ENCODE measurements around the gene VSTM2B. TPM values are rescaled to one million over a fixed set of nuclear protein-coding genes. Genes with fewer than 3 reads are reported as not detected.

VSTM2B gene
- polyA plus RNA-seq, 1 donor, result 0.18 TPM

DNA sequence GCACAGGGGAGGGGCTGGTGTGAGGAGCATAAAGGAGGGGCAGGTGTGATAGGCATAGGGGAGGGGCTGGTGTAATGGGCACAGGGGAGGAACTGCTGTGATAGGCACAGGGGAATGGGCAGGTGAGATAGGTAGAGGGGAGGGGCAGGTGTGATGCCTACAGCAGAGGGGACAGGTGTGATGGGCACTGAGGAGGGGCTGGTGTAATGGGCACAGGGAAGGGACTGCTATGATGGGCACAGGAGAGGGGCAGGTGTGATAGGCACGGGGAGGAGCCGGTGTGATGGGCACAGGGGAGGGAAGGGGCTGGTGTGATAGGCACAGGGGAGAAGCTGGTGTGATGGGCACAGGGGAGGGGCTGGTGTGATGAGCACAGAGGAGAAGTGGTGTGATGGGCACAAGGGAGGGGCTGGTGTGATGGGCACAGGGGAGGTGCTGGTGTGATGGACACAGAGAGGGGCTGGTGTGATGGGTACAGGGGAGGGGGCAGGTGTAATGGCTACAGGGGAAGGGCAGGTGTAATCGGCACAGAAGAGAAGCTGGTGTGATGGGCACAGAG is 40.8 kb downstream of the VSTM2B start:
- DNase-seq (ENCODE audit: low read depth), result no peak

GRCh38 chr19:29567366-29567915 is 41.6 kb downstream of the VSTM2B start:
- no peak for DNase-seq (ENCODE audit: low read depth)

GRCh38 chr19:29568036-29569025 is 42.5 kb downstream of the VSTM2B start:
- DNase-seq (ENCODE audit: low read depth), result no peak

DNA sequence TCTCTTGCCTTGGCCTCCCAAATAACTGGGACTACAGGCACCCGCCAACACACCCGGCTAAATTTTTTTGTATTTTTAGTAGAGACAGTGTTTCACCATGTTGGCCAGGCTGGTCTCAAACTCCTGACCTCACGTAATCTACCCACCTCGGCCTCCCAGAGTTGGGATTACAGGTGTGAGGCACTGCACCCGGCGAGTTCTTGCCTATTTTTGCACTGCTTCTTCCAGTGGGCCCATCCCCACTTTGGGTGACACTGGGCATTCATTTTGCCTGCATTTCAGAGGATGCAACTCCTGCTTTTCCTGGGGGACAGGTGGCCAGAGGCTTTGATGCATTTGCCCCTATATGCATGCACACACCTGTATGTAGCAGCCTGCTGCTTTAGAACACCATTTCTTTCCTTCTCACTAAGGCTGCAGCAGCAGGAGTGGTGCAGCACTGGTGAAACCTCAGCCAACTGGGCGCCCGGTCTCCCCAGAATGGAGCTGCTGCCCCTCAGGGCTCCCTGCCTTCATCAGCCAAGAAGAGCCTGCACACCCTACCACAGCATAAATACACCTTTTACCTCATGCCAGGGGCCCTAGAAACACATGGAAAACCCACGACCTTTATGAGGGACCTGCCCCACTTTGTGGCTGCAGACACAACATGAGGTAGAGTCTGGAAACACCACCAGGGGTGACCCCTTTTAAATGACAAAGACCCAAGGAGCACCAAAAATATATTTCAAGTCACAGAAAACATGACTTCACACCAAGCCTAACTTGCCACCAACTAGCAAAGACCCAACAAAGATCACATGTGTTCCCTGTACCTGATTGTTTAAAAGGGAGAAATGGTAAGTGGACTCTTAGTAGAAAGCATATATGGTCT is 43.5 kb downstream of the VSTM2B start:
- DNase-seq (ENCODE audit: low read depth), result no peak

GRCh38 chr19:29571181-29571580 is 45.4 kb downstream of the VSTM2B start:
- no peak for DNase-seq (ENCODE audit: low read depth)

DNA sequence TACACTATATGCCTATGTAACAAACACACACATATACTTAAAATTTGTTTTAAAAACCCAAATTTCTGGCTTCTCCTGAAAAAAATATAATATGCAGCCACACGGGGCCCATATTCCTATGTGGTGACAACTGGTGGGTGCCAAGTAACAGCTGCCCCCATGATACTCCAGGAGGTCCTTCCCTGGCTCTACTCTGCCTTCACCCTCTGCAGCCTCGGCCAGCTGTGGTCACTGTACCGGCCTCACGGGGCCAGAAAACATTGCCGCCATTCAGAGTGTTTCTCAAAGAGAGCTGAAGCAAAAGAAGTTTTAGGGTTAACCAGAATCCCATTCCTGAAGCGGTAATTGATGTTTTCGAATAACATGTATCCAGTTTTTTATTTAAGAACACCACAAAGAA is 47.7 kb downstream of the VSTM2B start:
- DNase-seq (ENCODE audit: low read depth), result no peak

DNA sequence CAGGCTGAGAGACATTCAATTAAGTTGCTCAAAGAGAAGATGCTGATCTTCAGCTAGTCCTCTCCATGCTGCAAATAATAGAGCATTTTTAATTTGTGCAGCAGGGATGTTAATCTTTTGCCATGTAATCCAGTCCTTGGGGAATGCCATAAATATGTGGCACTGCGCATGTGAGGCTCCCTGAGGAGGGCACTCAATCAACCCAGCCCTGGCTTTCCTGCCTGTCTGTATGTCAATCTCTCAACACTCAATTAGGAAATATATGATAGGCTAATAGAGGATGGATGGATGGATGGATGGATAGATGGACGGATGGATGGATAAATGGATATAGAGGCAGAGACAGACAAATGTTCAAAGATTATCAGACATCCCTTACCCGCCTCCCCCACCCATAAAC is 48.7 kb downstream of the VSTM2B start:
- DNase-seq (ENCODE audit: low read depth), result no peak

DNA sequence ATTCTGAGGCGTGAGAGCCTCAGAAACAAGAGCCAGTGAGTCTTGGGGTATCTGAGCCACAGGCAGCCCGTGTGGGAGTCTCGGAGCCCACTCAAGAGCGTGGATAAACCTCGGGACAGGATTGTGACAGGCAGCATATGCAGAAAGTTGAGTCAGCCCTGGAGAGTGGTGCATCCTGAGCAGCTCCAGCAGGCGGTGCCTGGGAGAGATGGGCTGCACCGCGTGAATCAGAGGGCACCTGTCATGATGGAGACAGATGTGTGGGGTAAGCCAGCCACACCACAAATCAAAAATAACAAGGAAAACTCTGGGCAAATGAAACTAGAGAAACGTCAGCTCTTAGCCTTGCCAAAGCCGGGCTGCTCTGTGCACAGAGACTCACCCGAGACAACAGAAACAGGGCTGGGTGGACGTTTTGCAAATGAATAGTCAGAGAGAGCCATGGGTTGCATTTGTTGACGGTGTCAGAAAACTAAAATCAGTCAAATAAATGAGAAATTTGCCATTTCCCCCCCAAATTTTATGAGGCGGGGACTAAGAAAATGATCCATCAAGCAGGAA is 50.3 kb downstream of the VSTM2B start:
- no peak for DNase-seq (ENCODE audit: low read depth)

DNA sequence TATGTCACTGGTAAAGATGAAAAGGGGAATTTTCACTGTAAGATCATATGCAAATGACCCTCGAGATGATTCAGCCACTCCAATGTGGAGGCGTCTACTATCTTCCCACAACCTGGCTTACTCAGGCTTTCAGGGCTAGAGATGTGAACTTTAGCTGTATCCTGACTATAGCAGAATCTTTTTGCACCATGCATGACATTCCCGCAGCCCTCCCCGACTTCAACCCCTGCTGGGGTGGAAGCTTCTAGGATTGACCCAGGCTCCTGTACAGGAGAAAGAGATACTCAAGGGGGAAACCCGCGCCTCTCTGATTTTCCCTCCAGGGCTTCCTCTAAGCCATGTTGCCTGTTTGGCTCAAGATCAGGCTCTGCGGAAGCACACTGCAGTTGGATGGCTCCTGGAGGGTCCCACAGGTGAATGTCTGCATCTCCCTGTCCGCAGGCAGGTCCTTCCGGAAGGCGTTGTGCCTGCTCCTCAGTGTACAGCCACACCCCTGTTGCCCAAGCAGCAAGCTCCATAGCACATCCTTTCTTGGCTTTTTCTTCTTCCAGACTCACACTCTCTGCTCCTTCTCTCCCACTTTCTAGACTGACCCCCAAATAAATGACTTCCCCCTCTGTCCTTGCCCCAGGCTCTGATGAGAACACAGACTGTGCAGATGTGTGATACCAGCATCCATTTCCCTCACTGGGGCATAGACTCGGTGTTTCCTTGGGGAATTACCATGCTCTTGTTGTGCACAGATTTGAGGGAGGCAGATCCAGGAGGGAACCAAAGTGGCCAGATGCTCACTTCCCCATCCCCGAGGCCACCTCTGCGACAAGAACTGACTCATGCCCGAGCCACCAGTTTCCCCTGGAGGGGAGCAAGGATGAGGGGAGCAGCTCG is 51.2 kb downstream of the VSTM2B start:
- no peak for DNase-seq (ENCODE audit: low read depth)

DNA sequence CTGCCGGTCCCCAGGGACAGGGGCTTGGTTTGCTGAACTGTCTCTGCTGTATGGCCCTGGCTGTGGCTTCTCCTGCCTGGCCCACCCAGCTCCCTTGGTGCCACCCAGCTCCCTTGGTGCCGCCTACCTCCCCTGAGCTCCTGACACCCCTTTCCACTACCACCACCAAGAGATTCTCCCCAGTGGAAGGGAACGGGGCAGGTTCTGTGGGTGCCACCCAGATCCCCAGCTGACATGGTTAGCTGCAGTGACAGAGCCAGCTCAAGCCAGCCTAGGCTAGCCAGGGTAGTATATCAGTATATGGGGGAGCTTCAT is 51.8 kb downstream of the VSTM2B start:
- DNase-seq (ENCODE audit: low read depth), result no peak

DNA sequence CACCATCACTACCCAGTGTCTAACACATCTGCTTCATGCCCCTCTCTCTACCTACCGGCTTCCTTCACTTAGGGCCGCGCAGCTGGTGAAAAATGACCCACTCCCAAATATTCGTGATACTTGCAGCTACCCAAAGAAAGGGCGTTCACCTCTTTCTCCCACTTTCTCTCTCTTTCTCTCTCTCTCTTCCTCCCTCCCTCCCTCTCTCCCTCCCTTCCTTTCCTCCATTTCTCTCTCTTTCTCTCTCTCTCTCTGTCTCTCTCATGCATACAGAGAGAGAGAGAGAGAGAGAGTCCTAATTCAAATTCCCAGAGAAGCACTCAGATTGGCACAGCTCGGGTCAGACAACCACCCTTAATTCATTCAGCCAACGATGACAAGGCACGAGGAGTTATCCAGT is 52.6 kb downstream of the VSTM2B start:
- no peak for DNase-seq (ENCODE audit: low read depth)

DNA sequence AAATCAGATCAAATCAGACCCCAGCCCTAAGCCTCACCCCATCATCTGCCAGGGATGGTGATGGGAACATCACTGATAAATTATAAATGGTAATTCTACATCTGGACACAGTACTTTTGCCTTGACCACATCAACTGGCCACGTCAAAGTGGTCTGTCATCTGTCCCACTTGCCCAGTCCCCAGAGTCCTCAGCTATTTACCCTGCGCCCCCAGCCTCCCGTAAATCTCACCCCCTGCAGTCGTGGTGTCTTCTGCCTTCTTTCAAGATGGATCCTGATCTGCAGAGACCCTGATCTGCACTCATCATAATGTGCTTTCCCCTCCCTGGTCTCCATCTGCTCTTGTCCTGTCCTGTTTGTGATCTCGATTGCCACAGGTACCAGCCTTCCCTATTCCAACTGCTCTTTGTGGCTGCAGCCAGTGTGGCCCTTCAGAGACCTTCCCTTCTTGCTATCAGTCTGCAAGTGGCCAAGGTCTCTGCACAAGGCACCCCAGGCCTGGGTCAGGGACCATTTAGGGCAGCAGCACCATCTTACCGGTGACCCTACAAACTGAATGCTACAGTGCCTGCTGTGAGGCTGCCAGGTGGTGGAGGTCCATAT is 53.6 kb downstream of the VSTM2B start:
- DNase-seq (ENCODE audit: low read depth), result no peak

GRCh38 chr19:29581398-29581797 is 55.6 kb downstream of the VSTM2B start:
- no peak for DNase-seq (ENCODE audit: low read depth)

GRCh38 chr19:29583196-29583999 is 57.6 kb downstream of the VSTM2B start:
- DNase-seq (ENCODE audit: low read depth), result no peak

DNA sequence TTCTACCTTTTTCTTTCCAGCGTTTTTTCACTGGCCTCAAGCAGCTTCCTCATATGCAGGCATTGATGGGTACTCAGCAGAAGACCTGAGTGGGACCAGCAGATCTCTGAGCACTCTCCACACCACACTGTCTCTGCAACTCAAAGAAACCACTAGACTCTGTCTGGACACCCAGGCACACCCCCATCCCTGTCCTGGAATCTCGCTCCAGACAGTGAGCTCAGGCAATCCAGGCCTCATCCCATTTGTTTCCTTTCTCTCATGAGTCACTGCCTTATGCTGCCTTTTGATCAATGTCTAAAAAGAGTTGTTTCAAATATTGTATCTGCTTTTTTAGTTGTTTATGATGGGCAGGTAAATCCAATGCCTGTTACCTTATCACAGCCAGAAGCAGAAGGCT is 60.6 kb downstream of the VSTM2B start:
- no peak for DNase-seq (ENCODE audit: low read depth)

- no peak for DNase-seq (ENCODE audit: low read depth)
Measured at GRCh38 chr19:29587059-29587458, 61.3 kb downstream of the VSTM2B start.

DNA sequence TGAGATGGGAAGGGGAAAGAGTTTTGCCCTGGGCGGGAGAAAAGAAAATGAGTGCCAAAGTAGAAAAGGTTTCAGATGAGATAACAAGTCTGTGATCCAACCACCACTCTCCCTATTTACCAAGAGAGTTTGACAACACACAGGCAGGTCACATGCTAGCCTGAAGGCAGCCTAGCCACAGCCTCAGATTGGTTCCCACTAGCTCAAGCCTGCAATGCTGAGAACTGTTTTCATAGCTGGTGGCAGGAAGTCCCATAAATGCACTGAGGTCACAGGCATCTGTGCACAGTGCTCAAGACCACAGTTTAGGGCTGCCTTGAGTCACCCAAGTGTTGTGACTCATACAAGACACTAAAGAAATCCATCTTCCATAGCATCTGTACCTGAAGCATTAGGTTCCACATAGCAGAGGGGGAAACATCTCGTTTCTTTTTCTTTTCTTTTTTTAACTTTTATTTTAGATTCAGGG is 61.8 kb downstream of the VSTM2B start:
- DNase-seq (ENCODE audit: low read depth), result no peak

DNA sequence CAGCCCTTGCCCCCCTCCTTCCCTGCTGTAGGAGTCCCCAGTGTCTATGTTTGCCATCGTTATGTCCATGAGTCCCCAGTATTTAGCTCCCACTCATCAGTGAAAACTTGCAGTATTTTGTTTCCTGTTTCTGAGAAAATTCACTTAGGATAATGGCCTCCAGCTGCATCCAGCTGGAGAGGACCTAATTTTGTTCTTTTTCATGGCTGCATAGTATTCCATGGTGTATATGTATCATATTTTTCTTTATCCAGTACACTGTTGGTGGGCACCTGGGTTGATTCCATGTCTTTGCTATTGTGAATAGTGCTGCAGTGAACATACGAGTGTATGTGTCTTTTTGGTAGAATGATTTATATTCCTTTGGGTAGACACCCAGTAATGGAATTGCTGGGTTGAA is 62.3 kb downstream of the VSTM2B start:
- DNase-seq (ENCODE audit: low read depth), result no peak

DNA sequence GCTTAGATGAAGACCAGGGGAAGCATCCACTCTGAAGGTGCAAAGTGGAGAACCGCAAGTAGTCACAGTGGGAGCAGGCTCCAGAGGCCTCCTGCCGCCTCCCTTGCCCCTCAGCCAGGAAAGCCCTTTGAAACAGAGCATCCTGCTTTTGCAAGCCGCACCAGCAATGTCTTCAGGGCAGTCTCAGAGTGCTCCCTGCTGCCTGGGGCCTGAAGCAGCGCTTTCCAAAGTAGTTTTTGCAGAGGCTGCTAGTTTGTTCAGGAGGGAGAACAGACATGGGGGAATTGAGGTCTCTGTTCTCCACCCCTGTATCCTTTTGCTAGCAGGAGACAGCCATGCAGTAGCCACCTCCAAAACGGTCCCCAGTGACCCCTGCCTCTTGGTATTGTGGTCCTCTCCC is 64.5 kb downstream of the VSTM2B start:
- DNase-seq (ENCODE audit: low read depth), result no peak
